GM21576 (cell line): ENCODE data around the gene ZFAND3.
"Not testable (repeated sequence)": the region's sequence is repeated elsewhere in the genome, so short reads cannot be mapped to it uniquely, and the experiment has no call there.

Source experiments
- ATAC-seq: cut with Tn5 transposase; IDR thresholded peaks from one replicate; pipeline ENCODE4 v1.9.1; 2021; ENCODE audit warnings: mild to moderate bottlenecking, moderate library complexity; ENCODE audit not compliant: unreplicated experiment

Gene ZFAND3

DNA sequence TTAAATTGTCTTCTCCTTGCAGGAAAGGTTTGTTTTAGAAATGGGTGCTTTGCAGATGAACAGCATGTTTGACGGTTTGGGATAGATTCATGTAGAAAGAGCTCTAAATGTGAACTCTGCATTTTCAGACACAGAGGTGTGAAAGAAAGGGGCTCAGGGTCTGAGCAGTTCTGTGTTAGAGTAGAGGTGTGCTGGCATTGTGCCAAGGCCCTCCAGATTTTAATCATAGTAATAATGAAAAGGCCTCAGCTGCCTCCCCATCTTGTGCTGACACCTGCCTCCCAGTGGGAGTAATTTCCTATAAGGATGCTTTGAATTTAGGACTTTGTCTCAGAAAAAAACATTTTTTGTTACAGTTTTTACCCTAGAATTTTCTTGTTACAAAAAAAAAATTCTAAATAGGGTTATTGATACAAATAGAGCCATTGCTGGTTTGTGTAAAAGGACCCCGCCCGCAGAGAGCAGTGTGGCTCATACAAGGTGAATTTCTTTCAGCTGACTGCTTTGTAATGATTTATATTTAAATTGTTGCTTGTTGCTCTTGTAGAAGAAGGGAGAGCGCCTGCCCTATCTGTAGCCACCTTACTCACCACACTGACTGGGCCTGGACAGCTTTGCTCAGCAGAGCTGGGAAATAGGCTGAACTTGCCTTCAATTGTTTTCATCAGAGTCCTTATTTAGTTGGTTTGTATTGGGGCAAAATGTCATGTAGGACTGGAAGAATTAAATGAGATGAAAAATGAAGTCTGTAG lies 294.5 kb downstream of the ZFAND3 start:
- no peak for ATAC-seq

DNA sequence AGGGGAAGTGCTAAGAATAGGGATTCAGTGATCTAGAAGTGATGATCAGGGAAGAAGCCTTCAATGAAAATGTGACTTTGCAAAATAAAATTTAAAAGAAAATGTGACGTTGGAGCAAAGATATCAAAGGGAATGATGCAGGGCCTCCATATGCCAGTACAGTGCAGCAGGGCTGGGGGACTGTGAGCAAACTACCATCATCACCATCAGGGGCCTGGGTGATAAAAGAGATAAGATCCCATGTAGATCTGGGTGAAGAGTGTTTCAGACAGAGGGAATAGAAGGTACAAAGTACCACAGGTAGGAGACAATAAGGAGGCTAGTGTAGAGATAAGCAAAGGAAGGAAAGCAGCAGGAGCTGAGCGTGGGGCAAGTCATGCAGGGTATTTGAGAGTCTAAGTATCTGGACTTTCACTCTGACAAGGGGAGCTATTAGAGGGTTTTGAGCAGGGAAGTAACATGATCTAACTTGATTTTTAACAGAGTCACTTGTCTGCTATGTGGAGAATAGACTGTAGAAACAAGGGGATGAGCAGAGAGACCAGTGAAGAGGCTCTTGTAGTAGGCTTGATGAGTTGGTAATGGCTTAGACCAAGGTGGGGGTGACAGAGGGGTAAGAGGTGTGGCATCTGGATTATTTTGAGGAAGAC lies 295.6 kb downstream of the ZFAND3 start:
- ATAC-seq: no peak

DNA sequence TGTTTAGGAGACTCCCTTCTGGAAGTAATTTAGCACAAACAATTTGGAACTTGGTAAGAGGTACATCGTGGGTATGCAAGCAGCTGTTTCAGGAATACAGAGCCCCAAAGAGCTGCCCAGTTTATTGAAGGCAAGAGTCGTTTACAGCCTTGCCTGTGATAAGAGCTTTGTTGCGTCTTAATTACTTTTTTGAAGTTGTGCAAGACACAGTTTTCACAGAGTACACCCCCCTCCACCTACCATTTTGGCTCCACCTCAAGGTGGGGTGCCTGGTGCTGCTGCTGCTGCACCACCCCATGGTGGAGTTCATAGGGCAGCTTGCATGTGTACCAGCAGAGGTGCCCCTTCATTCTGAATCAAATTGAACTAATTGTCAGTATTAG lies 296.1 kb downstream of the ZFAND3 start:
- no peak for ATAC-seq

DNA sequence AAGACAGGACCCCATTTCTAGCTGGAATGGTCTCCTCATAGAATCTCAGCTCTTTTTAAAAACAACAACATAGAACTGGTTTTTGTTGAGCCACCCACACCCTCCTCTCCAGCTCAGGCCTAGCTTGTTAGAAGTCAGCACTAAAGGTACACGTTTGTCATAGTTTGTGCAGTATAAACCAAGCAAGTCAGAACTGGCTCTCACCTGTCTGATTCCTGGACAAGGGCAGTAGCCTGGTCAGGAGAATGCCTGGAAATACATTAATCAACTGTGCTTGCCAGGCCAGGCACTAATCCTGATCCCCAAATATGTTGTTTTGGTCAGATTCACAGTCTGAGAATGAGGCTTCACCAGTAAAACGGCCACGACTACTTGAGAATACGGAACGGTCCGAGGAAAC lies 296.7 kb downstream of the ZFAND3 start:
- ATAC-seq: no peak

DNA sequence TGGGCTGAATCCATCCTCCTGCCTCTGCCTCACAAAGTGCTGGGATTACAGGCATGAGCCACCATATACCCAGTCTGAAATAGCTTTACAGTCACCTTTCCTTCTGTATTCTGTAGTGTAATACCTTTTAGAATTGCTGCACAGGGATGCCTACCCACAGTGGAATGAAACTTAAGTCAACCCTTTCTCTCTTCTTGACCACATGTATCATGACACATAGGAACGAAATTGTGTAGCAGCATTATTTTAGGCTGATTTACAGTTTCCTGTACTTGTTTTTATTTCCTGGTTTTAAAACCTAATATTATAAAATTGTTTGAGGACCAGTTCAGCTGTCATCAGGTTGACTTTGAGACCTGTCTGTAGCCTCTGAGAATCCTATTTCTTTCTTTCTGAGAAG lies 297.8 kb downstream of the ZFAND3 start:
- ATAC-seq: no peak

DNA sequence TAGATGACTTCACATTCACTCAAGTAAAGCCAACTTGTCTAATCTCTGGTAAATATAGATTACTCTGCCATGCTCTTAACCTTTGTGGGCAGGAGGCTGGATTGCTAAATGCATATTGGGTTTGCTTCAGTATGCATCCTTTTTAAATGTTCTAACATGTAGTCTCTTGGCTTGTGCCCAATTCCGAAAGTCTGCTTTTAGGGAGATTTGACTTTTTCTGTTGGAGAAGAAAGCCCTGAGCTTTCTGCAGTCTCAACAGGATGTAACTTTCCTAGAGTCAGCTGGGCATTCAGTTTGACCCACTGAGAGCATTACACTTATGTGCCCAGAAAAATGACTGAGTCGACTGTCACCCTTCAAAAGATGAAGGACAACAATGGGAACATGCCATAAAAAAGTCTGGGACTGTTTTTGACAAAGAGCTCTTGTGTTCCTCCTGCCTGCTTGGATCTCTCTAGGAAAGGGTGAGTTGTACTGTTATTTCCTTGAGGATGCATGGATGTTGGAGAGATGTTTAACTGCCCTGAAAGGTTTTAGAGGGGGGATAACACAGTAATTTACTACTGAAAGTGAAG lies 299.4 kb downstream of the ZFAND3 start:
- ATAC-seq: no peak

DNA sequence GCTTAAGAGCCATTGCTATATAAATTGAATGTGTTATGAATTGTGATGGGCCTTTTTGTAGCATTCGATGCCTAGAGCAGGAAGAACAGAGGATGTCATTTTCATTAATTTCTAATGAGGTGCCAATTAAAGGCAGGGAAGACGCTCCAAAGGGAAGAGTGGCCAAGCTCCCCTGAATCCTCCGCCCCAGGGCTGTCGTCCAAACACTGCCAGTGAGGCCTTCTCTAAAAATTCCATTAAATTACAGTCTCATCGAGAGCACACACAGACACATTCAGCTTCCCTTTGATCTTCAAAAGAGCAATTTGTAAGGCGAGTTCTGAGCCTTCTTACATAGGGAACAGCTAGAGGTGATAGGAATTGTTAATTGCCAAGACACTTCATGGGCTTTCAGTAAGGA lies 300.0 kb downstream of the ZFAND3 start:
- no peak for ATAC-seq

DNA sequence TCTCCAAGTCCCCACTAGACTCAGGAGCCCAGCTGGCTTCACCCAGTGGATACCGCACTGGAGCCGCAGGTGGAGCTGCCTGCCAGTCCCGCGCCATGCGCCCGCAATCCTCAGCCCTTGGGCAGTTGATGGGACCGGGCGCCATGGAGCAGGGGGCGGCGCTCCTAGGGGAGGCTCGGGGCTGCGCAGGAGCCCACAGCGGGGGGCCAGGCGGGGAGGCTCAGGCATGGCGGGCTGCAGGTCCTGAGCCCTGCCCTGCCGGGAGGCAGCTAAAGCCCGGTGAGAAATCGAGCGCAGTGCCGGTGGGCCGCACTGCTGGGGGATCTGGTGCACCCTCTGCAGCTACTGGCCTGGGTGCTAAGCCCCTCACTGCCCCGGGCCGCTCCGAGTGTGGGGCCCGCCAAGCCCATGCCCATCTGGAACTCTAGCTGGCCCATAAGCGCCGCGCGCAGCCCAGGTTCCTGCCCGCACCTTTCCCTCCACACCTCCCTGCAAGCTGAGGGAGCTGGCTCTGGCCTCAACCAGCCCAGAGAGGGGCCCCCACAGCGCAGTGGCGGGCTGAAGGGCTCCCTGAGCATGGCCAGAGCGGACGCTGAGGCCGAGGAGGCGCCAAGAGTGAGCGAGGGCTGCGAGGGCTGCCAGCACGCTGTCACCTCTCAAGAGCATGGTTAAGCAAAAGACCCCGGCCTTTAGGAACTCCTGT lies 304.8 kb downstream of the ZFAND3 start:
- not testable (repeated sequence) for ATAC-seq

DNA sequence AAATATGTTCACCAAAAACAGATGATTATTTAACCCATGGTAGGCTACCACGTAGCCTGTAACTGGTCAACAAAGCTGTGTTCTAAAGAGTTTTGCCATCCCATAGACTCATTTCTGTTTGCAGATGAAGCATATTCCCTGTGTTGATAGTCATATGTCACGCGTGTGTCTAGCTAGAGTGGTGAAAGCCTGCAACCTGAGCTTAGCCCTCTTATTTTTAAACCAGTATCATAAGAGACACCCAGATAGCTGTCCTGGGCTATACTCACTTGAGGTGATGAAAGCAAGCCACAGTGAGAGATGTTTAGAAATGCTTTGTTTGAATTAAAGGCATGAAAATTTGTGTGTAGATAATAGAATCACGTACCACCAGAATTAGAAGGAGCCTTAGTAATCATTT lies 307.8 kb downstream of the ZFAND3 start:
- ATAC-seq: no peak

DNA sequence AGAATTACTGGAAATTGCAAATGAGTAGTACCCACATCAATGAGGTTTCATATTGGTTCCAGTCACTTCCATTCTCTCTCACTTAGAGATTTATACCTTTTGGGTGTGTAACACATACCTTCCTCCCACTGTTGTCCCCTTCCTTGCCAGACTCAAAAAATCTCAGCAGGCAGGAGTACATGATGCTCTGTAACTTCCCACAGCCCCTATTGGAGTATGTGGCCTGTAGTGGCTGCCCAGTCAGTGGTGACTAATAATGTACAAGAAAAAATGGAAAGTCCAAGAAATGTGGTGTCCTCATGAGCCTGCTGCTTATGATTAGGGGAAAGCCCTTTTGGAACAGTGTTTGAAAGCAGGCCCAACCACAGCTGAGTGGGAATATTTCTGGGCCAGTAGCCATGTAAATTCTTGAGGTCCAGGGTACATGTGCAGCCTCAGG lies 312.0 kb downstream of the ZFAND3 start:
- no peak for ATAC-seq

DNA sequence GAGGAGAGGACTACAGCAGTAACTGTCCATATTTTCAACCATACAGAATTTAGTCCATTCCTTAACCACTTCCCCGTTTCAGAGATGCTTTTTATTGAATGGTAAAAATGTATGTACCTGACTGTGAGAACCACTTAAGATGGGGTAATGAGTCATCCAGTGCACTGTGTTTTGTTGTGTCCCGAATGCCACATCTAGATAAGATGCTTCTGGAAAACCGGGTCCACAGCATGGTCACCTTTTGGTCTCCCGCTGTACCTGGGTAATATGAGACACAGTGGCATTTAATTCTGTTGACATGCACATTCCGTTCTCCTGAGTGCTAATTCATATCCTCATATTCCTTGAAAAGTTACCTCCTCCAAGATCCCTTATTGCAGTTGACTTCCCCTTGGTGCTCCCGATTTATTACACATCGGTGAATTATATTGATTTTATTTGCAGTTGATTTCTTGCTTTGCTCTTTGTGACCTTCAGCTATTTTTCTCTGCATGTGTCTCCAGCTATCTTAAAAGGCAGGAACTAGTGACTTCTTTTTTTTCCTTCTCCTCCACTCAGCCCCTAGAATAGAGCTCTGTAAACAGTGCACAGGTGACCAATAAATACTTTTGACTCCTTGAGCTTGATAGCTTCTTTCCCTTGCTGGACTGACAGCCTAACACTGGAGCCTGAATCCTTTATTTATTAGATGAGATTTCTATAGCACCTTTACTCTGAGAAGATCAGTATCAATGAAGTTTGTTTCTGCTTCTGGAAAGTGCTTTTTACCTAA lies 314.6 kb downstream of the ZFAND3 start:
- ATAC-seq: no peak

DNA sequence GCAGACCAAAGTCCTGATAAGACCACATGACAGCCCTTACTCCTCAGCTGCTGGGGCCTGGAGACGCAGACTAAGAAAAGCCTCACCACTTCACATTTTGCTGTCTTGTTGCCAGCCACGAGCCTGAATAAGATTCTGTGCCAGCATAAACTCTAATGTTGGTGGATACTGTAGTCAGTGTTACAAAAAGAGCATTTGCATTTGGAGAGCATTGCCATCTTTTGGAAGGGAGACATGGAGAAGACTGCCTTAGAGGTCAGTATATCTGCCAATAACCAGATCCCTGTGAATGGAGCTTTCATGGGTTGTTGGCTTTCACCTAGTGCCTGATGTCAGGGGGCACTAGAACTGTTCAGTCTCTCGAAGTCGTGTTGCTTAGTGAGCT lies 315.2 kb downstream of the ZFAND3 start:
- no peak for ATAC-seq

DNA sequence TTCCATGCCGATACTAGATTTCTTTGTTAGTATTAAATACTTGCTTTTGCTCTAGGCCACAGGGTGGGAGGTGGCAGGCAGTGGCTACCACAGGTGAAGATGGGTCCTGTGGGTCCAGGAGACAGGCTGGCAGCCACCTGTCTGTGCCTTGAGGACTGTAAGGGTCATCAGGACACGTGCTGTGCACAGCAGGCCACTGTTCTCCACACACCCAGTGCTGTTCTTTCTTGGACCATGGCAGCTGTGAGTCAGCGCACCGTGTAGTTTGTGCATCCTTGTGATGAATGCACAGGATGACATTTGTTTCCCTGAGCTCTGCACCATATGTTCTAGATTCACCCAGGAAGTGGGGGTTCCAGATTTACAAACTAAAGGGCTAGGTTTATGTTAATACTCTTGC lies 317.0 kb downstream of the ZFAND3 start:
- no peak for ATAC-seq

DNA sequence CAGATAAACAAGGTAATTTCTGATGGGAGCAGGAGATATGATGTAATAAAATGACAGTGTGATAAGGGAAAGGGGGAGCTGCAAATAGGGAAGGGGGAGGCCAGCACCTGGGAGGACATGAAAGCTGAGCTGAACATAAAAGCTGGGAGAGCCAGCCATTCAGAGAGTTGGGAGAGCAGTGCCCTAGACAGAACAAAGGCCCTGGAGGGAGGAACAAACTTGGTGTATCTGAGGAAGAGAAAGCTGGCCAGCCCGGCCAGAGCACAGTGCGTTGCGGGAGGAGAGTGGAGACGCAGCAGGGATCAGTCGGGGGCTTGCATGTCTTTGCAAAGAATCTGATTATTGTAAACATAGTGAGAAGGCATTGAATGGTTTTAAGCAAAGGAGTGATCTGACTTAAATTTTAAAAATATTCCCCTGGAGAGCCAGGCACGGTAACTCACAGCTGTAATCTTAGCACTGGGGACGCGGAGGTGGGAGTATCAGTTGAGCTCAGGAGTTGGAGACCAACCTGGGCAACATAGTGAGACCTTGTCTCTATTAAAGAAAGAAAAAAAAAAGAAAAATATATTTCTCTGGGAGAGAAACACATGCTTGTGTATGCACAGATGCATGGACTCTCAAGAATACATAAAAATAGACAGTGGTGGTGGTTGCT lies 318.2 kb downstream of the ZFAND3 start:
- no peak for ATAC-seq

DNA sequence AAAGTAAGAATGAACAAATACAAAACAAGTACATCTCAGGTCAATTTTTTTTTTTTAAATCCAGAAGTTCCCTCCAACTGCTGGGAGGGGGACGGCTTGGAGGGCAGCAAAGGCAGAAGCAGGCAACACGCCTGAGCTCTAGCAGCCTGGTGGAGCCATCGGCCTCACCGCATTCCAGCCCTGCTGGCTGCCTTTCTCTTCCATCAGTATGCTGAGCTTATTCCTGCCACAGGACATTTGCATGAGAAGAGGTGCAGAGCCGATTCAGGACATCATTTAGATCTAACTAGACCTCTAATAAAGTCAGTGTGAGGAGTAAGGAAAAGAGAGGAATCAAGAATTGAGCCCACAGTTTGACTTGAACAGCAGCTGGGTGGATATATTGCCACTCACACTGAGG lies 318.8 kb downstream of the ZFAND3 start:
- no peak for ATAC-seq

DNA sequence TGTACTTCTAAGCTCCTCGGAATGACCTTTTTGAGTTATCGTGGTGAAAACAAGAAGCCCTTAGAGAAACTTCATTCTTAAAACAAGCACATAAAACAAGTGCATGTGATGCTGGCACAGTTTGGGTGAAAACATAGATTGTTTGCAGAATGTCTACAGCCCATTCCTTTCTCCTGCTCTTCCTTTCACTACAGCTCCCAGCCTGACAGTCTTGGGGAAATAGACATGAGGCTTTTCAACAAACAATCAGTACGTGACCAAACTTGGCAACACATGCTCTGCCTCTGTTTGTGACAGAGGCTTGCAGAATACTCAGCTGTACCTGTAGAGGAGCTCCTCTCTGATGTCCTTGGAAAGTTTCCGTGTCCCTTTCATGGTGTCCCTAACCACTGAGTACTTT lies 321.6 kb downstream of the ZFAND3 start:
- no peak for ATAC-seq

DNA sequence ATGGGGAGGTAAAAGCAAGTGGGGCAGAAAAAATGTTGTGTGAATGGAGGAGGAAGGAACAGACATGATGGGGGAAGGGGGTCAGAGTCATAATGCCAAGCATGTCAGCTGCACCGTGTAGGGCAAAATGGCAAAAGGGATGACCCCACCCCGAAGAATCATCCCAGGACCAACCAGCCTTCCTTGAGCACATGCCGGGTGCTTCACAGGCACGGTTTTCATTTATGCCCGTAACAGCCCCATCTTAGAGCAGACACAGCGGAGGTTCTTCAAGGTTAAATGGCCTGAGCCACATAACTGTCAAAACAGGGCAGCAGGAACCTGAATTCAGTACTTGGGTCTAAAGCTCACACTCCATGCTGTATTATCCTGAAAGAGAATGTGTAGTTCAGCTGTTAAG lies 322.2 kb downstream of the ZFAND3 start:
- ATAC-seq: no peak

DNA sequence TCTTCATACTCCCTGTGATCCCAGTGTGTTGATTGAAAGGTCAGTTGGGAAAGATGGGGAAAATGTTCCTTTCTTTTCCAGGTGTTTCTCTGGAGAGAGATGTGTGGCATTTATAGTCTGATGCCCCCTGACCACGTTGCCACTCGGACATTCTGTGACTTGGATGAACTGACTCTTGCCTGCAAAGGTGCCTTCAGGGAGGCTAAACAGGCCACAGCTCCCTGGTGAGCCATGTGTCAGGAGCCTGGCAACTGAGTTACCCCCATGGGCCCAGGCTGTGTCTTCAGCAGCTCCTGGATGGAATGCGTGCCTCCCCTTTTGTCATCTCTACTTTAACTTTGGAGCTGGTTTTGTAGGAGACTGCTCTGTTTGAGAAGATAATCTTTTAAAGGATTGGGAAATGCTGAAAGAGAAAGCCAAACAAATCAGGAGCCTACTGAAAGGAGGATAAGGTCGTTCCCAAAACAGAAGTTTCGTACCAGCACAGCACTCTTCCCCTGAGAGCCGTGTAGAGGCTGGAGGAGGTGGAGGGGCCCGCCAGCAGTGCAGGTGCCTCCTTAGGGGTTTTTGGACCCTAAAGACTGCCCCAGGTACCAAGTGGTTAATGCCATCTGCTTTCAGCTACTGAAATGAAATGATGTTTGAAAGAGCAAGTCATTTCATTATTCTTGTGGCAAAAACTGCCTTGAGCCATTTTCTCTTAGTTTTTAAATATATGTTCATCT lies 322.8 kb downstream of the ZFAND3 start:
- ATAC-seq: no peak

DNA sequence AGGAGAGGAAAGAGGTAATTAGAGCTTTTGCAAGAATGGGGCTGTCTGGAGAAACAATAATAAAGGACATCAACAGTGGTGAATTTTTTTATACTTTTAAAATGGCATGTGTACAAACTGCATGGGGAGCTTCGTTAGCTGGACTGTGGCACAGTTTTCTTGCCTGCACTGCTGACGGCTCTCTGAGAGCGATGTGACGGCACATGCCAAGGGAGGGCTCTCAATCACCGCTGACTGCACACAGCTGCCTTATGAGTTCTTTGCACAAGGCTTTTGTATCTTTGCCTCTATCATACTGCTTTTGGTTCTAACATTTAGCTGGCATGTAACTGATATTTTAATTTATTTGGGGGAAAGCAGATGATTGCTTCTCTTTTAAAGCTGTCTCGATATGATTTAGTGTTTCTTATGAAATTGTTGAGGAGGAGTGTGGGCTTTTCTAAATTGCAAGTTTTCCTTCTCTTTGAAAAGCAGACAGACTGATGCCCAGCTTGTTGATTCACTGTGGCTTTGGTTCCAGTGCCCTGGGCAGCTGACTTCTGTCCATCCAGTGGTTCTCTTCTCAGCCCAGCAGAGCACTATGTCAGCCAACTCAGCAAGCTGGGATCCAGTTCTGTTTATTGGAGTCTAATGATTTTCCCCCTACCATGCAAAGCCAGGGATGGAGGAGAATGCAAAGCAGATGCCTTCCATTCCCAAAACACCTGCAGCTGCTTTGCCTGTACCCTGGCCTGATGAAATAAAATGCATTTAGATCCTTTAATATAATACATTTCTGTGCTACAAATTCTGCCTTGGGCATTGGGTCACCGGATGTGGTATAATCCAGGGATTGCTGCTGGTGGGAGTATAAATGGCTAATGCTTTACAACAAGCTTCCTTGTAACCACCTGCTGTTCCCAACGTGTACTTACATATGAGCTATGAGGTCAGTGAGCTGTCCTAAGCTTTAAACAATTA lies 323.9 kb downstream of the ZFAND3 start:
- no peak for ATAC-seq
